Stimulated activated CD8-positive, alpha-beta memory T cell treated with anti-CD3 and anti-CD28 coated beads, Interleukin-12 subunit alpha, Interleukin-12 subunit beta, amount 100 ng/mL, for 24 hours (primary cell): ENCODE measurements around the gene LRRC55.

Experiments used
- DNase-seq: peaks from one replicate; pipeline ENCODE4 v3.0.0-alpha.2; 2020; ENCODE audit errors: extremely low read depth

LRRC55 gene, protein sequence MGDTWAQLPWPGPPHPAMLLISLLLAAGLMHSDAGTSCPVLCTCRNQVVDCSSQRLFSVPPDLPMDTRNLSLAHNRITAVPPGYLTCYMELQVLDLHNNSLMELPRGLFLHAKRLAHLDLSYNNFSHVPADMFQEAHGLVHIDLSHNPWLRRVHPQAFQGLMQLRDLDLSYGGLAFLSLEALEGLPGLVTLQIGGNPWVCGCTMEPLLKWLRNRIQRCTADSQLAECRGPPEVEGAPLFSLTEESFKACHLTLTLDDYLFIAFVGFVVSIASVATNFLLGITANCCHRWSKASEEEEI

DNA sequence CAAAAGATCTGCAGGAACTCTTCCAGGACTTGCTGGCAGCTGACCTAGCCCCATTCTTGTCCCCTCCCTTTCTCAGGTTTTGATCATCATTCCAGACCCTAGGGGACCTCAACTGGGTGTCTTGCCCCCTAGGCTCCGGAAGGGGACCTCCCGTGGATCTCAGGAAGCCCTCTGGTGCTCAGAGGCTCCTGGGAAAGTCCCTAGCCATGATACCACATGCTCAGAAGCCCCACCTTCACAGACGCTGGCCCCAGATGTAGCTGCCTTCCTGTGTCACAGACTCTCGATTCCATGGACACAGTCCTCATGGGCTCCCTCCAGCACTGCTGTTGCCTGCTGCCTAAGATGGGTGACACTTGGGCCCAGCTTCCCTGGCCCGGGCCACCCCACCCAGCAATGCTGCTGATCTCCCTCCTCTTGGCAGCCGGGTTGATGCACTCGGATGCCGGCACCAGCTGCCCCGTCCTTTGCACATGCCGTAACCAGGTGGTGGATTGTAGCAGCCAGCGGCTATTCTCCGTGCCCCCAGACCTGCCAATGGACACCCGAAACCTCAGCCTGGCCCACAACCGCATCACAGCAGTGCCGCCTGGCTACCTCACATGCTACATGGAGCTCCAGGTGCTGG, at the start of gene LRRC55:
Gene LRRC55, plus strand, starts transcription at position 276 of the 628 bp plus-strand sequence. Its CDS starts 70 bp downstream, at position 346.
- no peak for DNase-seq

DNA sequence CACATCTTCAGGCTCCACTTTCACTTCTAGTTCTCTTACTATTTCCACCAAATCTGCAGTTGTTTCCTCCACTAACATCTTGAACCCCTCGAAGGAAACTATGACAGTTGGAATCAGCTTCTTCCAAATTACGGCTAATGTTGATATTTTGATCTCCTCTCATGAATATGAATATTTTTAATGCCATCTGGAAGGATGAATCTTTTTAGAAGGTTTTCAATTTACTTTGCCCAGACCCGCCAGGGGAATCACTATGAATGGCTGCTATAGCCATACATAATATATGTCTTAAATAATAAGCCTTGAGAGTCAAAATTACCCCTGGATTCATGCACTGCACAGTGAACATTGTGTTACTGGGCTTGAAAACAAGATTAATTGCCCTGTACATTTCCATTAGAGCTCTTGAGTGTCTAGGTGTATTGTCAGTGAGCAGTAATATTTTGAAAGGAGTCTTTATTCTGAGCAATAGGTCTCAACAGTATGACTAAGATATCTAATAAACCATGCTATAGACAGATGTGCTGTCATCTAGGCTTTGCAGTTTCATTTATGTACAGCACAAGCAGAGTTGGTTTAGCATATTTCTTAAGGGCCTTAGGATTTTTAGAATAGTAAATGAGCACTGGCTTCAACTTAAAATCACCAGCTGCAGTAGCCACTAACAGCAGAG, 48.3 kb upstream of the LRRC55 start:
- DNase-seq, result no peak

DNA sequence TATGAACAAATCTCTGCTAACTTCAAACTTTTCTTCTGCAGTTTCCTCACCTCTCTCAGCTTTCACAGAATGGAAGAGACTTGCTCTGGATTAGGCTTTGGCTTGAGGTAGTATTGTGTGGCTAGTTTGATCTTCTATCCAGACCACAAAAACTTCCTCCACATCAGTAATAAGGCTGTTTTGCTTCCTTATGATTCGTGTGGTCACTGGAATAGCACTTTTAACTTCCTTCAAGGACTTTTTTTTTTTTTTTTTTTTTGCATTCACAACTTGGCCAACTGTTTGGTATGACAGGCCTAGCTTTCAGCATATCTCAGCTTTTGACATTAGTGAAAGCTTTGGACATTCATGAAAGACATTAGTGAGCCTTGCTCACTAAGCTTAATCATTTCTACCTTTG, 47.5 kb upstream of the LRRC55 start:
- no peak for DNase-seq

DNA sequence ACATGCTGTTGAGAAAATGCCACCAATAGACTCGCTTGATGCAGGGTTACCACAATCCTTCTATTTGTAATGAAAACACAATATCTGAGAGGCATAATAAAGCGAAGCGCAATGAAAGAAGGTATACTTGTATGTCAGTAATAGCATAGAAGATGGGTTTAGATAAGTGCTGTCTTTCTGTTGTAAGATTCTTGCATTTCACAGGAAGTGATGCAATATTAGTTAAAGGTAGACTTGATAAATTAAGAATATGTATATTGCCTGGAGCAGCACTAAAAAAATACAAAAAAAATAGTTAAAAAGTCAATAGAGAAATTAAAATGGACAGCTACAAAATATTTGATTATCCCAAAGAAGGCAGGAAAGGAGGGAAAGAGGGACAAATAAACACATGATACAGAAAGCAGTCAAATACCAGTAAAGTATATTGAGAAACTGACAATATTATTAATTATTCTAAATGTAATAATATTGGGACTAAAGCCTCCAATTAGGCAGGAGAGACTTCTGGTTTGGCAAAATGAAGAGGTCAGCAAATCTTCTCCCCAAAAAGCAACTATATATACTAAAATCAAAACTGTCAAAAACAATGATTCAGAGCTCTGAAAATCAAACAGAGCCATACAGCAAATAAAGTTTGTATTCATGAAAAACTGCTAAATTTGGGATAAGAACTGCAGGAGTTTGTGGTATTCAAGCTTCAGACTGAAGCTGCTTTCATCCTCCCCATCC, 46.6 kb upstream of the LRRC55 start:
- DNase-seq, result no peak

DNA sequence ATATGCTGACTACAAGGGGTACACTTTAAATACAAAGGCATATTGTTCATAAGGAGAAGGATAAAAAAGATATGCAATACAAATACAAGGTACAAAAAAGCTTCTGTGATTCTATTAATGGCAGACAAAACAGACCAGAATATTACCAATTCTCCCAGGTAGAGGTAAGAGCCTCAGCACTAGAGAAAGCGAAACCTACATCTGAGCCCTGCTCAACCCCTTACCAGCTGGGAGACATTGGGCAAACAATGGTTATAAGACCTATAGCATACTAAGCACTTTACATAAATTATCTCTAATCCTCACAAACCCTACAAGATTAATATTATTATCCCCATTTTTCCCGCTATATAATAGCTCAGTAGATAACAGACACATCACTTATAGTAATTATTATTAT, 41.2 kb upstream of the LRRC55 start:
- no peak for DNase-seq

DNA sequence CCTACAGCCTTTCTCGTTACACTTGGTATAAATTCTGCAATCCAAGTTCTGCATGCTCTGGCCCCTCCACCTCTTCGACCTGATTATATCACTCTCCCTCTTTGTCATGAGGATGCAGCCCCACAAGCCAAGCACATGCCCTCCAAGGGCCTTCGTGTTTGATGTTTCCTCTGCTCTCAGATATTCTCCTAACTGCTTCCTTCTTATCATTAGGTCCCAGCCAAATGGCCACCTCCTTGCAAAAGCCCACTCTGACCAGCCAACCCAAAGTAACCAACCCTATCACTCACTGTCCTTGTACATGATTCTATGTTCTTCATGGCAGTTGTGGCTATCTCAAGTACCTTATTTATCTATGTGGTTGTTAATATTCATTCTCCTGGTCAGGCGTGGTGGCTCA, 38.3 kb upstream of the LRRC55 start:
- DNase-seq, result no peak

DNA sequence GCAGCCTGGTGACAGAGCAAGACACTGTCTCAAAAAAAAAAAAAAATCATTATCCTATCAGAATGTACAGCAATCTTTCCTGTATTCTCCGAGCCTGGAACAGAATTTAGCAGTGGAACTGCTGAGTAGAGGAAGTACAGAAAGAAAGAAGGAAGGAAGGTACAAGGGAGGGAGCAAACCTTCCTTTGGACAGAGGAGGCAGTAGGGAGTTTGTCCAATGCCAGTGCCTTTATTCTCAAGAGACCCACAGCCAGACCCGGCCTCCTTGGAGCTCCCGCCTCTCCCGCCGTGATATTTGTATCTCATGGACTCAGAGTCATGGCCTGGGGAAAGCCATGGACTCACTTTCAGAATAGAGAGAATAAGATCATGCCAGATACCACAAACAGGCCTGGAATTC, 37.7 kb upstream of the LRRC55 start:
- no peak for DNase-seq

DNA sequence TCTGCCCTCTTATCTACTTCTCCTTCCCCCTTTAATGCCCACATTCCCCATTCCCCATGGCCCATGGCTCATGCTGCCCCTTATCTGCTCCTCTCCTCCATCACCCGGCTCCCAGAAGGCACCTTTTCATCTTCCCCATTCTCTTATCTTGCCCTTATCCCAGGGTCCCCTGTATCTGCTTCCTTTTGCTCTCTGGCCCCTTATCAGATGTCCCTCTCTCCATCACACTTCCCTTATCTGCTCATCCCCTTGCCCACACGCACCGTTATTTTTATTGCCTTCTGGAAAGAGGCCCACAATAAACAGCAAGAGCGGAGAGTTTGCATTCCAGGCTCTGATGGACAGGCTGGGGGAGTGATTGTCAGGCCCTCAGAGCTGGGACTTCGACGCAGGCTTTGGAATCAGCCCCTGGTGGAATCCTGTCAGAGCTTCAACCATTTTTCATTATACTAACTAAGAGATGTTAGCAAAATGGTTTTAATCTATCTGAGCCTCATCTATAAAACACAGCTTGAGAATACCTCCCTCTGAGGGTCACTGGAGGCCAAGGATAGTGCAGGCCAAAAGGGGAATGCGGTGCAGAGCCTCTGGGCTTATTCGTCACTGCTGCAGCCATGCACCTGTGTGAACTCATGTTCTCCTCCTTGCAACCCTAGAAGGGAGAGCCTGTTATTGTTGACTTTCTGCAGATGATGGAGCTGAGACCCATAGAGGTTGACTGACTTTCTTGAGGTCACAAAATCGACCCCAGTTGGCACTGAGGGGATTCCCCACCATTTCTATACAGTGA, 37.0 kb upstream of the LRRC55 start:
- DNase-seq, result no peak

DNA sequence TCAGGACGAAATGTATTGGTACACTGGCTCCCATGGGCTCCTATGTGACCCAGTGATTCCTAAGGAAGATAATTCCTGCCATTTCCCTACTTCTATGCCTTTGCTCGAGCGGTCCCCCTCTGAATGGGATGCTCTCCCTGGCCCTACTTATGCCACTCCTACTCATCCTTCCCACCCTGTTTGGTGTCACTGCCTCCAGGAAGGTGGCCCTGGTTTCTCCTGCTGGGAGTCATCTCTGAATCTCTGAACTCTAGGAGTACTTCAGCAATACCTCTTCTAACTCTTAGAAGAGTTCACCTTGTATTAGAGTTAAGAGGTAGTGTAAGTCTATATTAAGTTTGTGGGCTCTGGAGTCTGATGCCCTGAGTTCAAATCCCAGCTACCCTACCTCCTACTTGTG, 35.5 kb upstream of the LRRC55 start:
- DNase-seq, result no peak

DNA sequence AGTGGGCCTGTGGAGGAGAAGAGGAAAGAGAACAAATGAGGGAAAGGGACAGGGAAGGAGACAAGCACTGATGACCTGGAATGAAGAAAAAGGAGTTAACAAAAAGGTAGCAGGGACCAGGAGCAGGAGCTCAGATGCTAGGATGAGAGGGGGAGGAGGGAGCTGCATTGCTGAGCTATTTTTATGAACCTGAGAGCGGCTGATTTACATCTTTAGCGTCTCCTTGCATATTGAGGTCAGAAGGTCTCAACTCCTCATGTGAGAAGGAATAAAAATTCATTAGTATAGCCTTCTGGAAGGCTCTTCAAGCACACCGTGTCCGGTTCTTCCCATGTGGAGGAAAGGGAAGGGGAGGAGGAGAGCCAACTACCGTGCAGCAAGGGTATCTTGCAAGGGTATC, 33.1 kb upstream of the LRRC55 start:
- no peak for DNase-seq

DNA sequence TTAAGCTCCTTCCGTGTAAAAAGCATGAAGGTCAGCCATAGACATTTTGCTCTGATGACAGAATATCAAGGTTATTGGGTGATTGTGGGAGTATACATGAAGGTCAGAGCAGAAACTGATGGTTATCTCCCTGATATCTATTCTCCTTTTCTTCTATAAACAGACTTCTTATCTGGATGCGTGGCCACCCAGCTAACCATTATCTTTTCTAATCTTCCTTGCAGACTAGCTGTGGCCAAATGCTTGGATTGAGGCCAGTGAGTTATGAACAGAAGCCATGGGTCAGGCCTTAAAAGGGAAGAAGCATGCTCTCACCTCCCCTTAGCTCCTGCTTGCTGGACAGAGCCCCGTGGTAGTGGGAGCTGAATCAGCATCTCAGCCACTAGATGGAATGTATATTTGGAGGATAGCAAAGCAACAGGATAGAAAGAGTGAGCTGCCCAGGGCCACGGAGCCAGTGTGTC, 31.3 kb upstream of the LRRC55 start:
- no peak for DNase-seq

DNA sequence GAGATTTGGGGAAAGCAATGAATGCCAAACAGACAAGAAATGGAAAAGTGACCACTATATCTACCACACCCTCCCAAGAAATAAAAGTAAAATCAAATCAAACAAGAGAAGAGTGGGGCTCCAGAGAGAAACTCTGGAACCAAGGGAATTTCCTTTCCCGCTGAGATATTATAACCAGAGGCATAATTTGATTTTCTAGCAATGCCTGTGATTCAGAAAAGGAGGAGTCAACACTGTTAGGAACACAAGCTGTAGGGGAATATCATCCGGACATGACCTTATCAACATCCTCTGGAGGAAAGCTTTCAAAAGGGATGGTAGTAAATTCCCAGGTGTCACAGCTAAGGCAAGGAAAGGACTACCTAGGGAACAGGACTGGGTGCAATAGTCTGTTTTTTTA, 29.6 kb upstream of the LRRC55 start:
- no peak for DNase-seq

DNA sequence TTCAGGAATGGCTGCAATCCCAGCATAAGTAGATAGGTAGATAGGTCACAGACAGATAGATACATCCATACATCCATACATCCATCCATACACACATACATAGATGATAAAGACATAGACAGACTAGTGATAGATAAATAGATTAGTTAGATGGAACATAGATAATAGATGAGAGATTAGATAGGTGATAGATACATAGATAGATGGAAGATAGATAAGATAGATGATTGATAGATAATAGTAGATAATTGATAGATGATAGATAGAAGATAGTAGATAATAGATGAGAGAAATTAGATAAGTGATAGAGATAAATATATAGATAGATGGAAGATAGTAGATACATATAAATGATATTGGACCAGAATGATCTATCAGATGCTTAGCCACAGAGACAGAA, 28.3 kb upstream of the LRRC55 start:
- no peak for DNase-seq

DNA sequence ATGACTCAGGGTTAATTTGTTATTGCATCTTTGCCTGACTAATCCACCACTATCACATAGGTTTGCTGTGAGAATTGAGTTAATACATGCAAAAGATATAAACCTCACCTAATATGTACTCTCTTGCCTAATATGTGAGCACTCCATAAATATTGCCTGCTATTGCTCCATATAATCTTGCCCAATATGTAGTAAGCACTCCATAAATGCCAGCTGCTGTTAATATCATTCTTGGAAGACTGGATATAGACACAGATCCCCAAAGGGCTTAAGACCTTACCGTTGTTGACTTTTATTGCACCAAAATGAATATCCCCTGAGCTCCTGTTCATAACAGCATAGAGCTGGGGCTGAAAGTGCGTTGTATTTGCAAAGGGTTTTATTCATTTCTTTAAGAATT, 27.0 kb upstream of the LRRC55 start:
- DNase-seq, result no peak

DNA sequence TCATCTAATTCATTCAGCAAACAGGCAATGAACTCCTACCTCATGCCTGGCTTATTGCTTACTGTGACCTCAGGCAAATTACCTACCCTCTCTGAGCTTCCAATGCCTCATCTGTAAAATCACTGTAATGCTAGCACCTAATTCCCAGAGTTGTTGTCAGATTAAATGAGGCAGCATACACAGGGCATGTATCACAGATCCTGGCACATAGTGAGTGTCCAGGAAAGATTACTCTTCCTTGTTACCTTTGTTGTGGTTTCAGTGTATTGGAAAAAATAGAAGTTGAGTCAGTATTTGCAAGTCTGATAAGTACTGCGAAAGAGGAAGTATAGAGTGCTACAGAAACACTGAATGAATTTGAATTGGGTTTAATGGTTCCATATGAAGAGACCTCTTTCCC, 26.4 kb upstream of the LRRC55 start:
- no peak for DNase-seq

DNA sequence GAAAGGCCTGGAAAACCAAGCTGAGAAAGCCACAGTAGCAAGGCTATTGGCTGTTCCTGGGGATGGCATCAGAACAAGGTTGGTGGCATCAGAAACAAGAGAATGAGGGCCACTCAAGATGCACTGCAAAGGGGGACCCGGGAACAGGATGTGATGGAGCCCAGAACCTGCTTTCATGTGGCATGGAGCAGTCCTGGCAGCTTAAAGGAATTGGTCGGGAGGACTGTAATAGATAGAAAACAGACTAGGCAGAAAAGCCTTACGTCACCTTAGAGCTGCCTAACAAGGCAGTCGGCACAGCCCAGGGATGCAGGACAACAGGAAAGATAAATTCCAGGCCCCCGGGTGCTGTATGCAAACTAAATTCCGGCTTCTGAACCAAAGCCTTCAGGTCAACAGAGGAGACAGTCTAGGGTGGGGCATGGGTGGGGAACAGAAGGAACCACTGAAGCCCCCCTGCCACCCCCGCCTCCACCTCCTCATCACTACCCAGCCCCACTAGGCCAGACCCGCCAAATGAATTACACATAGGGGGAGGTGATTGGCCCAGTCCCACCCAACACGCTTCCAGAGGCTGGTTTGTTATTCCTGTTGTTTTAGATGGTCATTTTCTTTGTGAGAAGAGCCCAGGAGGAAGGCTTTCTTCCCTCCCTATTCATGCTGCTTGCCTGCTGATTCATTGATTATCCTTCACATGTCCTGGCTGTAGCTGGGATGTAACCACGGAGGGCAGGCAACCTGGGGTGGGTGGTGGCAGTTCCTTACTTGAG, 25.7 kb upstream of the LRRC55 start:
- no peak for DNase-seq

DNA sequence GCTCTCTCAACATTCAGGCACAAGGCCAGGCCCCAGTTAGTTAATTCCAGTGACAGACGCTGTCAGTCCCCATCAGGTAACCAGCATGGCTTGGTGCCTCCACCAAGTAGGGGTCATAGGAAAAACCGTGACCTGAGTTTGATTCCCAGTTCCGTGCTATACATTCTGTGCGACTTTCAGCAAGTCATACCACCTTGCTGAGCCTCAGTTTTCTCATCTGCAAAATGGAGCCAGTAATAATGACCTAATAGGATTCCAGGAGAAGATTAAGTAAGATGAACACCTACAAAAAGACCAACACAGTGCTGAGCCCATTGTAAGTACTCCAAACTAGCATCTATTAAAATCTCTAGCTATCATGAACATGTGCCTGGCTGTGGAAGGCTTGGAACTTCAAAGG, 24.8 kb upstream of the LRRC55 start:
- DNase-seq, result no peak

DNA sequence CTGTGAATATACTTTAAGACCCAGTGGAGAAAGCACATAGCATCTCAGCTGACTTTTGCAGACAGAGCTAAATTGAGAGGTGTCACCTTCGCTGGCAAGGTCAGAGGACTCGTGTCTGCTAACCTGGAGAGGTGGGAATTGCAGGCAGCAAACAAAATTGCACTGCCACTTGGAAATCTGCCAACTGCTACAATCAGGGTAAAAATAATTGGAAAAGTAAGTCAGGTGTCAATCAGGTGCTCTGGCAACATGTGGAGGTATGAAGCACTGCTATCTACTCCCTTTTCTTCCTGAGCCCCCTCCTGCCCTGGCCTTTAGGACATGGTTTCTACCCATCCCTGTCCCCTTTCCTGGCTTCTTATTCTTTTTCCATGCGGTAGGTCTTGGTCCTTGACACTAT, 24.1 kb upstream of the LRRC55 start:
- DNase-seq, result no peak

DNA sequence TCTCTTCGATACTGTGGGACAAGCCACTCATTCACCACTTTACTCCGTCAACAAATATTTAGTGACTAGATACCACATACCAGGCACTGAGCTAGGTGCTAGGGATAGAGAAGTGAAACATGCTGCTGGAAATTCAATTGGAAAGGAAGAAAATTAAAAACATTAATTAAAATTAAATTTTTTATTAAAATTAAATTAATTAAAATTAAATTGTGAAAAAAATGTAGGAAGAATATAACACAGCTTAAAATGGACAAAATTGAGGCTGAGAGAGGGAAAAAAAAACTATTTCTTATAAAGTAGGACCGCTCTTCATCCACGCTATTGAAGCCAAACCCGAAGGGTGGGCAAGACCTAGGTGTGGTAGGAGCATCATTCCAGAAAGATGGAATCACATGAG, 23.6 kb upstream of the LRRC55 start:
- DNase-seq, result no peak

DNA sequence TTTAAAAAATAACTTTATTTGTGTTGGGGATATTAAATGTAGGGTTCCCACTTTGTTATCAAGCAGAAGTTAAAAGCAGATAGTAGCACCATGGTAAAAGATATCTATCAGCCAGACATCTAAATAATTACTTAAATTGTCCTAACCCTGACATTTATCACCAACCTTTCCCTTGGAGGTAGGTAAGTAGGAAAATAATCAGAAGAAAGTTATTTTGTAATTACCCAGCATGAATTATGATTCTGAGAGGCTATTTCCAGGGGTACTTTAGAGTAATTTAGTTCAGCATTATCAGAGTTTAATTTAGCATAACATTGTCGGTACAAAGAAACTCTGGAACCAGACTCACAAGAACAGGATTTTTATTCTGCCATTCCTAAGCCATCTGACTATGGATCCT, 23.2 kb upstream of the LRRC55 start:
- no peak for DNase-seq

DNA sequence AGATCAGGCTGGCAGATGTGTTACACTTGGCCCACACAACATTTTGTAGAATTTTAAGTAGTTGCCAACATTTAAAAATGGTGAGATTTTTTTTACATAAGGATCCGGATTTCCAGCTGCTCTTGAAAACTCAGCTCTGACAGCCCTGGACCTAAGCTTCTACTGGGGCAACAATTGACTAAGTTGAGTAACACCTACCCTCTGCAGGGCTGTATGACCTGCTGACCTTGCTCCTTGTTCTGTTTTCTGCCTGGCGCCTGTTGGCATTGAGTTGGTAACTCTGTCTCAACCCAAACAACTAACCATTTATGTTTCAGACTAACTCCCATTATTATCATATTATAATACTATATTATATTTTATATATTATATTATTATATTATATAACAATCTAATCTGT, 21.1 kb upstream of the LRRC55 start:
- no peak for DNase-seq
